Choroid plexus epithelial cell (primary cell): ENCODE data around the gene ANTXR1.

ENCODE experiments used
- DNase-seq: peaks from one replicate; pipeline ENCODE4 v3.0.0-alpha.2; 2010; ENCODE audit warnings: low read depth
- H3K4me3 ChIP-seq: 2 replicates; pipeline ENCODE4 v1.5.1; 2011; ENCODE audit warnings: low read depth, mild to moderate bottlenecking, control low read depth, low read length, moderate library complexity
- TF ChIP-seq, protein P1 (sequence below): conservative IDR thresholded peaks from 2 replicates; pipeline ENCODE4 v1.5.1; 2011; ENCODE audit warnings: low read depth, mild to moderate bottlenecking, control low read depth, inconsistent platforms, low read length, moderate library complexity

Gene ANTXR1

GRCh38 chr2:69175790-69176715, 163.1 kb downstream of the ANTXR1 start:
- H3K4me3 ChIP-seq: no peak overlapping the region
- TF ChIP-seq, protein P1, sequence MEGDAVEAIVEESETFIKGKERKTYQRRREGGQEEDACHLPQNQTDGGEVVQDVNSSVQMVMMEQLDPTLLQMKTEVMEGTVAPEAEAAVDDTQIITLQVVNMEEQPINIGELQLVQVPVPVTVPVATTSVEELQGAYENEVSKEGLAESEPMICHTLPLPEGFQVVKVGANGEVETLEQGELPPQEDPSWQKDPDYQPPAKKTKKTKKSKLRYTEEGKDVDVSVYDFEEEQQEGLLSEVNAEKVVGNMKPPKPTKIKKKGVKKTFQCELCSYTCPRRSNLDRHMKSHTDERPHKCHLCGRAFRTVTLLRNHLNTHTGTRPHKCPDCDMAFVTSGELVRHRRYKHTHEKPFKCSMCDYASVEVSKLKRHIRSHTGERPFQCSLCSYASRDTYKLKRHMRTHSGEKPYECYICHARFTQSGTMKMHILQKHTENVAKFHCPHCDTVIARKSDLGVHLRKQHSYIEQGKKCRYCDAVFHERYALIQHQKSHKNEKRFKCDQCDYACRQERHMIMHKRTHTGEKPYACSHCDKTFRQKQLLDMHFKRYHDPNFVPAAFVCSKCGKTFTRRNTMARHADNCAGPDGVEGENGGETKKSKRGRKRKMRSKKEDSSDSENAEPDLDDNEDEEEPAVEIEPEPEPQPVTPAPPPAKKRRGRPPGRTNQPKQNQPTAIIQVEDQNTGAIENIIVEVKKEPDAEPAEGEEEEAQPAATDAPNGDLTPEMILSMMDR: no peak
- DNase-seq: no peak

DNA sequence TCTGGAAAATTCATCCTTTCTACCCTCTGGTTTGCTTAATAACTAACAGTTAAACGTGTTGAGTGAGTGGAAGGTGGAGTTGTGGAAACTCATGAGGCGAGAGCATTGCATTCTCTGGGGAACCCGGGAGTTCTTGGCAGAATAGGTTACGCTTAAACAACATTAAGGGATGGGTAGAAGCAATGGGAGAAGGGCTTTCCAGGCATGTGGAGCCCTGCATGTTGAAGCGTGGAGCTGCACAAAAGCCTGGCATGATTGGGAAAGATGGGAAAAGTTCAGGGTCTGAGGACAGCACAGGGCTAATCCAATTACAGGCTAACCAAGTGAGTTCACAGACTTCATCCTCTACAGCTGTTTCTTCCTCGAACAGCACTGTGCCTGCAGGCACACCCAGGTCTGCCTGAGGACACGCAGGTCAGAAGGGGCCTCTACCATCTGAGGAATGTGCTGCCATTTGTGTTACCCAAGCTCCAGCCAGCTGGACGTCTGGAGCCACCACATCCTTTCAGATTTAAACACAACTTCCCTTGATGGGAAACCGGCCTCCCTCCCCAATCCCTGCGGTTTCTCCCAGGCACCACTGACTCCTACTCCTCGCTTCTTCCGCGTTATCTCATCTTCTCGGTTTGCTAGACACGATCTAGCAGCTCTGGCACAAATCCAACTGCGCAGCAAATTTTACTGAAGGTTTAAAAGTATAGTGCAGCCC, 164.2 kb downstream of the ANTXR1 start:
- DNase-seq: peak; percentile 93
- peak overlapping the region; percentile 2 for H3K4me3 ChIP-seq
- TF ChIP-seq, protein P1: no peak

DNA sequence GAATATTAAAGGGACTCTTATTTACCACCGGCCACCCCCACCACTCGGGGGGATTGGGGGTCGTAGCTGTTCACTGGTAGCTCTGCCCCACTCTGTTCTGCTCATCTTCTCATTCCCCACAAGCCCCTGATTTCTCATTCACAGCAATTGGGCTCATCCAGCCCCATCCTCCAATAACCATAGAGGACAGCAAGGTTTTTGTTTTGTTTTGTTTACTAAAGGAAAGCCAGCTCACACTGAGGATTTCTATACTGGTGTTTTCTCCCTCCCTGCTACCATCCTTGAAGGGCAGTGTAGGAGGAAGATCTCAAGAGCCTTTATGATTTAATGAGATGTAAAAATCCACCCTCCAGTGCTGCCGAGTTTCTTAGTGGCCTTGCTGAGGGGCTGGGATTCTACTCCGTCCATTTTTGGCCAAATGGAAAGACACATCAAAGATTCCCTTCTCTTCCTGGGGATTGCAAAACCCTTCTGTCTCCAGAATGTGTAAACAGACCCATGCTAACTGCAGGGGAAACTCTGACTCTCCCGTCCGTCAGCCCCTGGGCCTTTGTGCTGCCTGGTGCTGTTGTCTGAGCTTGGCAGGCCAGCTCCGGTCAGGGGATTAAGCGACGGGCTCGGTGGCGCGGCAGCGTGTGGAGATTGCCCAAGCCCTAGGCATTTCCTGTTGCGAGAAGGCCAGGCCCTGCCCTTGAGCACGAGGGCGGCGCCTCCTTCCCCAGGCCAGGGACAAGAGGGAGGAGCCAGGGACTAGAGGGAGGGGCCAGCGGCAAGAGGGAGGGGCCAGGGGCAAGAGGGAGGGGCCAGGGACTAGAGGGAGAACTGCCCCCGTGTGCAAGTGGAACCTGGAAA, 165.0 kb downstream of the ANTXR1 start:
- DNase-seq: peak; percentile 97
- H3K4me3 ChIP-seq: peak overlapping the region; percentile 8
- TF ChIP-seq, protein P1: no peak

- DNase-seq: no peak
- TF ChIP-seq, protein P1: no peak
- no peak overlapping the region for H3K4me3 ChIP-seq
Measured at GRCh38 chr2:69178756-69179155, 165.8 kb downstream of the ANTXR1 start.

- no peak overlapping the region for H3K4me3 ChIP-seq
- DNase-seq: no peak
- TF ChIP-seq, protein P1: no peak
Measured at GRCh38 chr2:69180227-69180626, 167.2 kb downstream of the ANTXR1 start.

DNA sequence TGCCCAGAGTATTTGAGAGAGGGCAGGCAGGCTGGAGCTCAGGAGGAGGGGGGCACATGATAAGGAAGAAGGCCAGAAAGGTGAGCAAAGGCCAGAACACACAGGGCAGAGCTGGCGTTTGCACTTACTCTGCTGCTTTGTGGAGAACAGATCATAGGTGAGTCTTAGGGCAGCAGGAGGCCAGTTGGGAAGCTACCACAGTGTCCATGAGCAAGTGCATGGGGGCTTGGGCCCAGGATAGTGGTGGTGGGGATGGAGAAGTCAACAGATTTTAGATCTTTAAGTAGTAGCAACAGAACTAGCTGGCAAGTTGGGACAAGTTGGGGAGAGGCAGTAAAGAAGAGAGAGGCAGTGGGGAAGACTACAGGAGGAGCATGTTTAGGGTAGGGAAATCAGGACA, 168.0 kb downstream of the ANTXR1 start:
- TF ChIP-seq, protein P1: no peak
- DNase-seq: no peak
- H3K4me3 ChIP-seq: no peak overlapping the region
